HCT116 (cell line): ENCODE results near the gene PRICKLE2.

Experiments
- CTCF ChIP-seq, 3 experiments: fragments of 200-600 bp in 1 of 3; sonication (generic) in 1 of 3; IDR thresholded peaks in 2 of 3; conservative IDR thresholded peaks in 1 of 3; 2 replicates each; pipeline ENCODE4 v1.5.1; 2012 to 2017; ENCODE audit warnings: low read depth in 2 of 3, low read length in 2 of 3, antibody characterized with exemption in 1 of 3, borderline replicate concordance in 1 of 3, control low read depth in 1 of 3, mild to moderate bottlenecking in 1 of 3, mixed read lengths in 1 of 3, mixed run types in 1 of 3, moderate library complexity in 1 of 3; ENCODE audit not compliant: insufficient read depth in 1 of 3
- EZH2 ChIP-seq: fragments of 200-600 bp; sonication (generic); IDR thresholded peaks from 2 replicates; pipeline ENCODE4 v1.6.1; 2017; ENCODE audit warnings: antibody characterized with exemption, mixed run types

- no peak for TF ChIP-seq CTCF (IDR thresholded peaks at IDR 0.05 in 2 of 3, conservative IDR thresholded peaks at IDR 0.05 in 1 of 3; ENCODE audit: borderline replicate concordance in 1 of 3, insufficient read depth in 1 of 3, low read depth in 2 of 3, low read length in 2 of 3)
- TF ChIP-seq EZH2, result no peak
Observed at GRCh38 chr3:64253689-64254088, 28.4 kb upstream of the PRICKLE2 start.
